Common myeloid progenitor, CD34-positive (primary cell): ENCODE results near the gene RELL1.

Source experiments
- CTCF ChIA-PET: fragments of 350-600 bp; sonication (Branson Sonifier 250); formaldehyde crosslinking; loops from one replicate; lab custom pipeline; 2021; ENCODE audit warnings: antibody characterized with exemption; lab: Charles Lee
- POLR2A ChIA-PET: fragments of 350-600 bp; sonication (Branson Sonifier 250); formaldehyde crosslinking; loops from one replicate; lab custom pipeline; 2021; ENCODE audit warnings: antibody characterized with exemption; lab: Charles Lee
- DNase-seq, 3 donors: peaks; one replicate each; pipeline versions ENCODE4 v3.0.0 to v3.0.0-alpha.2; 2013
- H3K27ac ChIP-seq, 2 experiments: 1 replicate in 1 of 2; 2 replicates in 1 of 2; pipeline ENCODE4 v1.7.0; 2013; ENCODE audit warnings: inconsistent platforms in 2 of 2, low read length in 2 of 2, mild to moderate bottlenecking in 2 of 2, low read depth in 1 of 2, moderate library complexity in 1 of 2; ENCODE audit not compliant: severe bottlenecking in 2 of 2, insufficient read depth in 1 of 2, poor library complexity in 1 of 2
- H3K27me3 ChIP-seq, 5 experiments: replicated peaks in 2 of 5; 1 replicate in 3 of 5; 2 replicates in 2 of 5; pipeline versions ENCODE4 v1.6.1 to v1.7.0; 2013; ENCODE audit warnings: low read length in 4 of 5, mild to moderate bottlenecking in 2 of 5, moderate library complexity in 2 of 5, inconsistent platforms in 1 of 5; ENCODE audit not compliant: insufficient read depth in 5 of 5, control insufficient read depth in 4 of 5
- H3K36me3 ChIP-seq, 4 experiments: 1 replicate in 2 of 4; 2 replicates in 2 of 4; pipeline versions ENCODE4 v1.6.1 to v1.7.0; 2013; ENCODE audit warnings: low read length in 3 of 4, control low read depth in 1 of 4, mild to moderate bottlenecking in 1 of 4; ENCODE audit not compliant: control insufficient read depth in 4 of 4, insufficient read depth in 4 of 4
- H3K4me1 ChIP-seq, 4 experiments: 1 replicate in 3 of 4; 2 replicates in 1 of 4; pipeline versions ENCODE4 v1.6.1 to v1.7.1; 2013; ENCODE audit warnings: low read length in 3 of 4, mild to moderate bottlenecking in 3 of 4, control low read depth in 1 of 4, inconsistent platforms in 1 of 4, moderate library complexity in 1 of 4; ENCODE audit not compliant: control insufficient read depth in 4 of 4, insufficient read depth in 4 of 4; ENCODE audit errors: control extremely low read depth in 1 of 4
- H3K4me3 ChIP-seq, 7 experiments: 1 replicate in 4 of 7; 2 replicates in 3 of 7; pipeline versions ENCODE4 v1.5.1 to v1.7.0; 2013; ENCODE audit warnings: mild to moderate bottlenecking in 7 of 7, low read length in 6 of 7, moderate library complexity in 6 of 7, inconsistent platforms in 2 of 7, low read depth in 2 of 7, control low read depth in 1 of 7; ENCODE audit not compliant: insufficient read depth in 4 of 7, control insufficient read depth in 1 of 7; ENCODE audit errors: extremely low read depth in 1 of 7
- H3K9me3 ChIP-seq, 5 experiments: 1 replicate in 4 of 5; 2 replicates in 1 of 5; pipeline versions ENCODE4 v1.6.1 to v1.7.1; 2013; ENCODE audit warnings: low read length in 4 of 5, mild to moderate bottlenecking in 2 of 5, inconsistent platforms in 1 of 5, low read depth in 1 of 5, moderate library complexity in 1 of 5; ENCODE audit not compliant: control insufficient read depth in 4 of 5, insufficient read depth in 2 of 5; ENCODE audit errors: control extremely low read depth in 1 of 5
- WGBS: methylation state at CpG from one replicate; pipeline ENCODE4 v1.1.5; 2013; ENCODE audit not compliant: insufficient coverage; 5-methylcytosine and 5-hydroxymethylcytosine counted together

The RELL1 gene

GRCh38 chr4:37623940-37624339, 62.2 kb downstream of the RELL1 start:
- Histone ChIP-seq H3K4me3 (no peak overlapping the region), H3K36me3 (peaks cover 11 to 31% (median 17%) of the 10 kb centered on the region in 4 experiments), H3K4me1 (no peaks in the 10 kb centered on the region), H3K9me3 (no peaks in the 10 kb centered on the region), H3K27me3 (no peaks in the 10 kb centered on the region), H3K27ac (no peak overlapping the region)
- CTCF ChIA-PET, result interaction anchor here (1.1 kb wide), 1 partner anchor 24 kb away, joined by 3 read pairs; no protein-coding TSS in a partner anchor
- POLR2A ChIA-PET, result no interaction called here
- 81% methylated on average over 6 of the region's 8 CpGs for WGBS
- no peak for DNase-seq

- WGBS, result 100% methylated on average over 2 of the region's 4 CpGs
- no peak for DNase-seq
- POLR2A ChIA-PET, result interaction anchor here (0.7 kb wide), 1 partner anchor 183 kb away, joined by 3 read pairs; no protein-coding TSS in a partner anchor
These were observed 63.1 kb downstream of the RELL1 start for GRCh38 chr4:37623125-37623524.

GRCh38 chr4:37620176-37620575, 66.0 kb downstream of the RELL1 start:
- peaks cover 14 to 19% (median 17%) of the 10 kb centered on the region in 4 experiments for H3K36me3 ChIP-seq
- DNase-seq, result no peak
- H3K27me3 ChIP-seq, result no peaks in the 10 kb centered on the region
- no peaks in the 10 kb centered on the region for H3K9me3 ChIP-seq
- POLR2A ChIA-PET, result no interaction called here
- CTCF ChIA-PET, result interaction anchor here (1.4 to 3.1 kb wide), 2 partner anchors 17 to 415 kb away, joined by 3 to 11 read pairs; no protein-coding TSS in a partner anchor
- no peak overlapping the region for H3K4me3 ChIP-seq
- H3K4me1 ChIP-seq, result no peaks in the 10 kb centered on the region
- no peak overlapping the region for H3K27ac ChIP-seq

More at GRCh38 chr4:37623125-37623524, 63.1 kb downstream of the RELL1 start:
- Histone ChIP-seq H3K4me3 (no peak overlapping the region), H3K27ac (no peak overlapping the region), H3K36me3 (peaks cover 12 to 23% (median 15%) of the 10 kb centered on the region in 4 experiments), H3K27me3 (no peaks in the 10 kb centered on the region), H3K4me1 (no peaks in the 10 kb centered on the region), H3K9me3 (no peaks in the 10 kb centered on the region)
- CTCF ChIA-PET, result interaction anchor here (1.1 to 3.1 kb wide), 2 partner anchors 20 to 25 kb away, joined by 3 to 11 read pairs; no protein-coding TSS in a partner anchor

GRCh38 chr4:37615720-37616063, 70.5 kb downstream of the RELL1 start:
- Histone ChIP-seq H3K27me3 (no peaks in the 10 kb centered on the region), H3K27ac (no peak overlapping the region), H3K36me3 (peaks cover 10 to 26% (median 20%) of the 10 kb centered on the region in 4 experiments), H3K4me3 (no peak overlapping the region), H3K9me3 (peaks cover 0 to 2% (median 0%) of the 10 kb centered on the region in 5 experiments), H3K4me1 (no peaks in the 10 kb centered on the region)
- DNase-seq, result no peak
- ChIA-PET POLR2A (no interaction called here), CTCF (interaction anchor here (1.0 kb wide), 1 partner anchor 13 kb away, joined by 3 read pairs; no protein-coding TSS in a partner anchor)
- 100% methylated on average over 1 of the region's 3 CpGs for WGBS

- ChIA-PET POLR2A (no interaction called here), CTCF (interaction anchor here (1.0 to 3.7 kb wide), 2 partner anchors 12 to 13 kb away, joined by 3 to 27 read pairs; no protein-coding TSS in a partner anchor)
- Histone ChIP-seq H3K27me3 (no peaks in the 10 kb centered on the region), H3K36me3 (peaks cover 10 to 31% (median 21%) of the 10 kb centered on the region in 4 experiments), H3K4me1 (no peaks in the 10 kb centered on the region), H3K4me3 (no peak overlapping the region), H3K9me3 (peaks cover 0 to 2% (median 0%) of the 10 kb centered on the region in 5 experiments), H3K27ac (no peak overlapping the region)
- WGBS, result 100% methylated on average over 2 of the region's 5 CpGs
- DNase-seq, result no peak
These were observed 71.0 kb downstream of the RELL1 start for GRCh38 chr4:37615059-37615719.

- CTCF ChIA-PET, result interaction anchor here (3.7 kb wide), 1 partner anchor 10 kb away, joined by 27 read pairs; no protein-coding TSS in a partner anchor
These were observed 73.4 kb downstream of the RELL1 start for GRCh38 chr4:37612811-37613210.

GRCh38 chr4:37609626-37610025, 76.5 kb downstream of the RELL1 start:
- no peak for DNase-seq
- ChIA-PET POLR2A (no interaction called here), CTCF (interaction anchor here (1.2 kb wide), 1 partner anchor 185 kb away, joined by 4 read pairs; no protein-coding TSS in a partner anchor)
- H3K27ac ChIP-seq, result no peak overlapping the region
- H3K27me3 ChIP-seq, result no peaks in the 10 kb centered on the region
- H3K36me3 ChIP-seq, result peaks cover 8 to 38% (median 18%) of the 10 kb centered on the region in 4 experiments
- H3K4me1 ChIP-seq, result no peaks in the 10 kb centered on the region
- H3K9me3 ChIP-seq, result peaks cover 0 to 14% (median 5%) of the 10 kb centered on the region in 5 experiments
- H3K4me3 ChIP-seq, result no peak overlapping the region

More at GRCh38 chr4:37612811-37613210, 73.4 kb downstream of the RELL1 start:
- H3K4me3 ChIP-seq, result no peak overlapping the region
- peaks cover 0 to 14% (median 5%) of the 10 kb centered on the region in 5 experiments for H3K9me3 ChIP-seq
- POLR2A ChIA-PET, result no interaction called here
- WGBS, result no CpG with 5 or more reads among the region's 1 CpG
- H3K27me3 ChIP-seq, result no peaks in the 10 kb centered on the region
- peaks cover 13 to 42% (median 24%) of the 10 kb centered on the region in 4 experiments for H3K36me3 ChIP-seq
- DNase-seq, result no peak
- H3K27ac ChIP-seq, result no peak overlapping the region
- H3K4me1 ChIP-seq, result no peaks in the 10 kb centered on the region
